GM04503 (cell line): ENCODE results near the gene RSAD2.

Experiments
- DNase-seq: peaks from one replicate; pipeline ENCODE4 v3.0.0-alpha.2; 2012; ENCODE audit warnings: low read depth

The RSAD2 gene

GRCh38 chr2:6945087-6945813 is 67.7 kb downstream of the RSAD2 start:
- DNase-seq: no peak

DNA sequence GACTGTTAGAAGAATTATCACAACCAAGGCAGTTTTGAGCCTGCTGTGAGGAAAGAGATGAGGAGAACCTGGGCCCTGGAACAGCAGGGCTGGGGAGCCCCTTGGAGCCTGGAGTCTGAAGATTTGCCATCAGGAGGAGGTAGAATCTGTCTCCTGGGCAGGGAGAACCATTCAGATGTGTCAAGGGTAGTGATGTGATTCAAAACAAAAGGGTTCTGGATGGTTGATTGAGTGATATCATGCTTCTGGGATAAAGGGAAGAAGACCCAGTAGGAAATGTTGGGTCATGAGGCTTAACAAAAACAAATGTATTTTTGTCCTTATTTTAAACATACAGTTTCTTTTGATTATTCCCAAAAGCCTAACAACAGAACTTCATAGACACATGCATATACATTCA is 68.2 kb downstream of the RSAD2 start:
- DNase-seq: no peak

DNA sequence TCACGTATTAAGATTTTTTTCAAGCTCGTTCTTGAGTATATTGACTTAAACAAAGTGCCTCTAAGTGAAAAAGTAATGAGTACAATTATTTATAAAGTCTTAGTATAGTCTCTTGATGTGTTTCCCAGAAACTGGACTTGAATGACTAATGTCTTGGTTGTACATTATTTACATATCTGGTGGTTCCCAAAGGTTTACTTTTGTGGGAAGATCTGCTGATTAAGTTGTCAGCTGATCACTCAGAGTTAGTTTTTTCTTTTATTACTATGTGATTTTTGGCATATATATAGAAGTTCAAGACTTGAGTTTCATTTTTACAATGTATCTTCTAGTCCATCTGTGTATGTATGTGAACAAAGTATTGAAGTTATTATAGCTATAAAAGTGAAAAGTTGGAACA is 69.1 kb downstream of the RSAD2 start:
- peak; percentile 10 for DNase-seq
